CD4-positive, alpha-beta T cell treated with Interleukin-10 for 1 hour (primary cell): Measurements from ENCODE around the gene GJD2.

ENCODE experiments used
- DNase-seq: peaks from one replicate; pipeline ENCODE4 v3.0.0-alpha.2; 2020

GJD2 gene

GRCh38 chr15:34772312-34772711, 17.5 kb upstream of the GJD2 start:
- DNase-seq: no peak

DNA sequence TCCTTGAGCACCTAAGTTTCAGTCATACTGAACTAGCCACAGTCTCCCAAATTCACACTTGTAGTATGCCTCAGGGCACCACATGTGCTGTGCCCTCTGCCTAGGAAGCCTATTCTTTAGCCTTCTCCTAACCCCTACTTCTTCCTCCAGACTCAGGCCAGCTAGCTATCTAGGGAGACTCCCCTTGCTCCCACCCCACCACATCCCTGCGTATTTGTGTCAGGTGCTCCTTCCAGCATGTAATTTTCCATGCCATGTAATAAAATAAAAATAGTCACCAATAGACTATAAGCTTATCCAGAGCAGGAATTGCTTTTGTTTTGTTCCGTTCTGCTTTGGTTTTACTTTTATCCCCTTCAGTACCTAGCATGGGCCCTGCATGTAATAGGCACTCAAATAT, 14.9 kb upstream of the GJD2 start:
- DNase-seq: no peak

GRCh38 chr15:34768530-34768929, 13.7 kb upstream of the GJD2 start:
- no peak for DNase-seq

DNA sequence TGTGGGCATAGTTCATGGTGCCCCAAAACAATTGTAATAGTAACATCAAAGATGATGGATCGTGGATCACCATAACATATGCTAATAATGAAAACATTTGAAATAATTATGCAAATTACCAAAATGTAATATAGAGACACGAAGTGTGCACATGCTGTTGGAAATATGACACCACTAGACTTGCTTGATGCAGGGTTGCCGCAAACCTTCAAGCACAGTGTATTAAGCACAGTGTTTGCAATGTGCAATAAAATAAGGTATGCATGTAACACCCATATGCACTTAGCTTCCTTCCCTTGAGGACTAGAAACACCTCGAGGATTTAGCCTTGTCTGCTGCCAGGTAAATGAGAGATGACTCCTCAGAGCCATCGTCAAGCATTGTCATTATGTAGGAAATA, 10.9 kb upstream of the GJD2 start:
- DNase-seq: no peak

DNA sequence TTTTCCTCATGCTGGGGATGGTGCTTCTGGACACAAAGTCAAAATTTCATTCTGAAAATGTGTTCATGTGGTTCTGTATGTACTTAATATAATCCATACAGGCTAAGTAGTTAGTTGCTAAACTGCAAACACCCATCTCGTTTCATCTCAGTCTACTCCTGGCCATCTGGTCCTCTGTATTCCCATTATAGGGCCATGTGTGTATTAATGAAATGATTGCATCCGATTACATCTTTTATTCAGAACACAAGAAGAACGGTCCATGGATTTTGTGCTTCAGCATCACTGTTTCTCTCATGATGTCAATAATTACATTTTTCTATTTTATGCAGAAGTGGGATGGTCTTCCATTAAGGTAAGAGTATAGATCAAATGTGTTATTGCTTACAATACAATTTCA, 6.1 kb upstream of the GJD2 start:
- DNase-seq: no peak

DNA sequence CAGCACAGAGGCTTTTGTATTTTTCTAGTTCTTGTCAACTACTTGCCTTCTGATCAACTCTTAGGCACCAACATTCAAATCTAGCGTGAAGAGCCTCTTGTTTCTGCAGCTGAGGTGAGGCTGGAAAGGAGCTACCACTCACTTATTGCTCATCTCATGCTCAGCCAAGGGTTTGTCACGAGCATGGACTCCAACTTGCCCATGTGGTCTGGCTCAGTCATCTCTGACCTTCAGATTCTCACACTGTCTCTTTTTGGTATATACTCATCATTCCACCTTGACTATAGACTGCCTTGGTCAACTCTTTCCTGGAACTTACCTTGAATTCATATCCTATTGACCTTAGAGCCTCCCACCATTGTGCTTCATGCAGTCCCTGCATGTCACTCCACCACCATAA, 5.2 kb upstream of the GJD2 start:
- DNase-seq: no peak

- no peak for DNase-seq
These were observed 4.5 kb upstream of the GJD2 start for GRCh38 chr15:34759347-34759746.

- DNase-seq: no peak
These were observed 2.5 kb upstream of the GJD2 start for GRCh38 chr15:34757262-34757661.

DNA sequence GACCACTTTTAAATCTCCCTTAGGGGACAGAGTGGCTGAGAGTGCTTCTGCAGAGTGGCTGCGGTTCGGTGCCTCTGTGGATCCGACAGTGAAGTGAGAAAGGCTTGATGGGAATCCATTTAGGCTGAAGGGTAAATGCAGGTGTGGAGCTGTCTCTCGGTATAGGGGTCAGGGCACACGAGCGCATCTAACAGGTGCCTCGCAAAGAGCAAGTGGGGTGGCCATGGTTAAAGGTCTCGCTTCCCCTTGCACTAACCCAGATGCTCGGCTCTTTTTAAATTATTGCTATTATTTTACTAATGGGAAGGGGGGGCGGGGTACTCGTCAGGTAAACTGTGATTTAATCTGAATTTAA, 598 bp upstream of the GJD2 start:
- no peak for DNase-seq

GRCh38 chr15:34754171-34754601, 612 bp downstream of the GJD2 start:
- DNase-seq: no peak

DNA sequence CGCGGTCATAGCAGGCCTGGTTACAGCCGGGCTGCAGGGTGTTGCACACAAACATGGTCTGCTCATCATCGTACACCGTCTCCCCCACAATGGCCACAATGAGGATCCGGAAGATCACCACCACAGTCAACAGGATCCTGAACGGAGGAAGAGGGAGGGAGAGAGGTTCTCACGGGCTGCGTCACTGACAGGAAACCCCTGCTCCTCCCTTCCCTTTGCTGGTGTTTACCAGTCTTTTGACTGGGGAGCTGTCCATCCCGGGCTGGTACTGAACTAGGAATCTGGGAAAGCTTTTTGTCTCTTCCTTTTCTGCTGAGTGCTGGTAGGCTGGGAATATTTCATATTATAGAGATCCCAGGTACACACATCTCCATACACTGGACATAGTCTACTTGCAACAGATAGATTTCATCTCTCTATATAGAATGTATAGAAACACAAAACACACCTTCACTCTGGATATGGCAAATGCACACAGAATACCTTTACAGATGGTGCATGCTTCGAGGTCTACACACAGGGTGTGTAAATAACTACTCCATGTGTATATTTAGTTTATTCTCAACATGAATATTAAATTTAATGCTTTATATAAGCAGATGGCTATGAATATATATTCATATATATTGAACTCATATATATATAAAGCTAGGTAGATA, 1.4 kb downstream of the GJD2 start:
- no peak for DNase-seq

- DNase-seq: no peak
These were observed 5.1 kb downstream of the GJD2 start for GRCh38 chr15:34749691-34750090.

DNA sequence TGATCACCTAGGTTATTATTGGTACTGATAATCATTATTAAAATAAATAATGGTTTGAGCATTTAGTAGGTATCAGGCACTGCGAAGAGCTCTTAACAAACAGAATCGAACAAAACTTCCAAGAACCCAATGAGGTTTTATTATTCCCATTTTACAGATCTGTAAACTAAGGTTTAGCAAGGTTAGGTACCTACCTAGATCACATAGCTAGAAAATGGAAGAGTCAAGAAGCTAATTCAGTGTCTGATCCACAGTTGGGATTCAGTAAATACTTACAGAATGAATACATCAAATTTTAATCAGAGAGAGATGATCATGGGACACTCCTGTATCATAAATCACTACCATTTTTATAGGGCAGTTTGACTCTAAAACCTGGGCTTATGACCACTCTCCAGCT, 15.5 kb downstream of the GJD2 start:
- DNase-seq: no peak

DNA sequence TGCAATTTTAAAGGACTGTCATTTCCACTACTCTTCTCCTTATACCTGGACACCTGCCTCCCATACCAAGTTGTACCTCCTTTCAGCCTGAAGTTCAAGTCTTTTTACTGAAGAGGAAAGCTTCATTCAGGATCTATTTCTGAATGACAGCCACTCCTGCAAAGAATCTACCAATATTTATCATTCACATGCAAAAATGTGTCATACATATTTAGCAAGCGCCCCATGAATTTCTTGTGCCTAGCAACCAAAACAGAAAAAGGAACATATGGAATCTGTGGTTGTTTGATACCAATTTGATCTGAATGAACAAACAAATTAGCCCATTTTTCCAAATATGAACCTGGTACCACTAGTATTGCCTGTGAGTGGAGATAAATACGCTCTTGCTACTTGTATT, 16.8 kb downstream of the GJD2 start:
- no peak for DNase-seq

DNA sequence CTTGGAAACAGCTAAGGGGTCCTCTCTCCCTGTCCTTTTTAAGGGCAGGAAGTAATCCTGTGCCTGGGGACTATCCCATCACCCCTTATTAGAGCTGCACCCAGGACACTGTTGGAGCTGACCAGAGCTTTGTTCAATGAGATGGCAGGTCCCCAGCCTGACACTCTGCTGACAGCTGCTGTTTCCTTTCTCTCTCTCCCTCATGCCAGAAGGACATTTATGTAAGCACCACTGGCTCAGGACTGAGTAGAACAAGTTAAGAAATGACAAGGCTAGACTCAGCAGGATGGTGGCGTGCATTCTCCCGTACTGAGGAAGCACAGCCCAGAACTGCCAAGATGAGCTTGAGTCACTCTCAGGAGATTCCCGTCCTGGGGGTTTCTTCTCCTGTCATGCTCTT, 17.3 kb downstream of the GJD2 start:
- no peak for DNase-seq

GRCh38 chr15:34734303-34734702, 20.5 kb downstream of the GJD2 start:
- no peak for DNase-seq

GRCh38 chr15:34733621-34734020, 21.2 kb downstream of the GJD2 start:
- no peak for DNase-seq

DNA sequence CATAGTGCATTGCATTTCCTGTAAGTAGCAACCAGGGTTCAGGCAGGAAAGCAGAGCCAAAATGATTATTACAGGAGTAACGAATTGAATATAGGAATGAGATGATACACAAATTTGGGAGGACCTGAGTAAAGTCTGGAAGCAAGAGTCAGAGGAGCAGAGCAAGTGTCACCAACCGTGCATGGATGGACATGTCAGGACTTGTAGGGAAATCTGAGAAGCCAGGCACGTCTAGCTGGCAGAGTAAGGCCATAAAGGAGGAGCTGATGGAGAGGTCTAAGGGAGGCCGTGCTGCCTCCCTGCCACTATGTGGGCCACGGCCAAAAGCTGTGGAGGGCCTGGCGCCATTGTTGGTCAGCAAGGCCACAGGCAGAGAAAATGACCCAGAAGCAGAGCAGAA, 22.4 kb downstream of the GJD2 start:
- no peak for DNase-seq

DNA sequence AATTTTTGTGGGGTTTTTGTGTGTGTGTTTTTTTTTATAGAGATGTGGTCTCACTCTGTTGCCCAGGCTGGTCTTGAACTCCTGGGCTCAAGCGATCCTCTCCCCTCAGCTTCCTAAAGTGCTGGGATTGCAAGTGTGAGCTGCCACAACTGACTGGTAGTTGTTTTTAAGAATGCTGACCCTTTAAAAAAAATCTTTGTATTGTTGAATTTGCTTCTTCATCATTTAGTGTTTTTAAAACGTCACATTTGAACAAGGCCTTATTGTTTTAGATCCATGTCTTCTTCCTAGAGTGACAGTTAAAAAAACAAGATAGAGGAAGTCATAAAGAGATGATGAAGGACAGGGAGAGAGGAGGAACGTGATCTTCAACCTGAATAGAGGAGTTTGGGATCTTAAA, 24.1 kb downstream of the GJD2 start:
- no peak for DNase-seq

GRCh38 chr15:34729886-34730285, 24.9 kb downstream of the GJD2 start:
- no peak for DNase-seq

GRCh38 chr15:34729056-34729455, 25.7 kb downstream of the GJD2 start:
- DNase-seq: no peak

GRCh38 chr15:34726406-34727100, 28.2 kb downstream of the GJD2 start:
- DNase-seq: no peak

DNA sequence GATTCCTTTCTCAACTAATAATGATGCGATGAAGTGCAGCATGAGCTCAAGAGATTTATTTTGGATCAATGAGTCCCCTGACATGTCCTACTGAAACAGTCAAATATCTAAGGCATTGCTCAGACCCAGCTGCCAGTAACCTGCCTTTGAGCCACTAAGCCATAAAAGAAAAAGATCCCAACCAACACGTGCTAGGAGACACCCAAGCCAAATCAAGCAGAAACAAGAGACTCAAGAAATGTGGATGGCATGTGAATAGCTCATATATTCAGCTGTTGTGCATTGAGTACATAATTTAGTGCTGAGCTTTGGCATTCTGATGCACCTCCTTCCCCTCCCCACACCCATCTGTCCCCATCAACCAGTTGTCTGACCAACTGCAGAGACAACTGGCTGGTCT, 29.2 kb downstream of the GJD2 start:
- DNase-seq: no peak

DNA sequence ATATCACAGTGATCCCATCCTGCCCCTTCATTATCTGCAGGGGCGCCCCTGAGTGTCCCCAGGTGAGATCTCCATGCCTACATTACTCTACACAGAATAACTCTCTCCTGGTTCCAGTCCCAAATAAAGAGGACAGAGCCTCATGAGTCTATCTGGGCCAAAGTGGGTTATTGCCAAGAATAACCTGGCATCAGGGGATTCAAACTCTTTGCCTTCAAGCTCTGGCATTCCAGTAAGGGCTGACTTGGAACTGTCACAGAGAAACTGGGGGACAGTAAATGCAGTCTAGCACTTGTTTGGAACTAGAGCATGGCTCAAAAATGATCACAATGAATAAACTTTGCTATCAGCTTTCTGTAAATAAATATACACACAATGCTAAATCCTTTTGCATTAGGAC, 30.3 kb downstream of the GJD2 start:
- no peak for DNase-seq

DNA sequence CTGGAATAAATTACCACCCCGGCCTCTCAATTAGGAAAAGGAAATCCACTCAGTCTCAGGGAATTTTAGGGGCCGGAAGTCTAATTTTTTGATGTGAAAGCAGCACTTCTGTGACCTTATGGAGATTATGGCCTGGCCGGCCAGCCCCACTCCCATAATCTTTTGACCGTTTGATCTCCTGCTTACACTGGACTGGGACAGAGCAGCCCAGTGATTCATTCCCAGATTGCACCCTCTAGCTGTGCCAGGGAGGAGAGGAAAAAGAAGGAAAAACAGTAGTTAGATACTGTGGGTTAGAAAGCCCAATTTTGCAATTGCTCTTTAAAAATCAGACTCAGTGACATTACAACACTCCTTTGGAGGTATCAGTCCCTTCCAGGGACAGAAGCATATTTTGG, 32.4 kb downstream of the GJD2 start:
- no peak for DNase-seq
